ENCODE results near the gene KIAA1586.

DNA sequence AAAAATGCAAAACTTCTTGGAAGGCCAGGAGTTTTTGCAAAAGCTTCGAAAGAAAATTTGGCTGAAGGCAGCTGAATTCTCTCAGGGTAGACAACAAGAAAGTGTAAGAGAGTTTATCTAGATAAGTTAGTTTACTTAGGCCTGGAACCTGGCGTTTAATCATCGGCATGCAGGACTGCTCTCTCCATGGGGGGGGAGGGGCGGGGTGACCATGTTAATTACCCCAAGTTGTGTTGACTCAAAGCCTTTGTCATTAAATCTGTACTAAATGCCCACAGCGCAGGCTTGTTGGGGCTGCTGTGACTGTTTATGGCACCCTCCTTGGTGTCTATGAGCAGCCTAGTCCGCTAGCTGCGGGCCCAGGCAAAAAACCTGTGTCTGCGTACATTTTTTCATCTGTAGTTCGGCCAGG is 23.4 kb downstream of the KIAA1586 start:
- TF ChIP-seq, protein P1, sequence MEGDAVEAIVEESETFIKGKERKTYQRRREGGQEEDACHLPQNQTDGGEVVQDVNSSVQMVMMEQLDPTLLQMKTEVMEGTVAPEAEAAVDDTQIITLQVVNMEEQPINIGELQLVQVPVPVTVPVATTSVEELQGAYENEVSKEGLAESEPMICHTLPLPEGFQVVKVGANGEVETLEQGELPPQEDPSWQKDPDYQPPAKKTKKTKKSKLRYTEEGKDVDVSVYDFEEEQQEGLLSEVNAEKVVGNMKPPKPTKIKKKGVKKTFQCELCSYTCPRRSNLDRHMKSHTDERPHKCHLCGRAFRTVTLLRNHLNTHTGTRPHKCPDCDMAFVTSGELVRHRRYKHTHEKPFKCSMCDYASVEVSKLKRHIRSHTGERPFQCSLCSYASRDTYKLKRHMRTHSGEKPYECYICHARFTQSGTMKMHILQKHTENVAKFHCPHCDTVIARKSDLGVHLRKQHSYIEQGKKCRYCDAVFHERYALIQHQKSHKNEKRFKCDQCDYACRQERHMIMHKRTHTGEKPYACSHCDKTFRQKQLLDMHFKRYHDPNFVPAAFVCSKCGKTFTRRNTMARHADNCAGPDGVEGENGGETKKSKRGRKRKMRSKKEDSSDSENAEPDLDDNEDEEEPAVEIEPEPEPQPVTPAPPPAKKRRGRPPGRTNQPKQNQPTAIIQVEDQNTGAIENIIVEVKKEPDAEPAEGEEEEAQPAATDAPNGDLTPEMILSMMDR (optimal IDR thresholded peaks at IDR 0.05 in 1 of 3, IDR thresholded peaks at IDR 0.05 in 1 of 3, conservative IDR thresholded peaks at IDR 0.05 in 1 of 3; ENCODE audit: extremely low read depth in 1 of 3, insufficient read depth in 2 of 3, low read length in 3 of 3) = no peak
- TF ChIP-seq EZH2 (IDR thresholded peaks at IDR 0.05; ENCODE audit: low read length) = no peak
